ENCODE measurements around the gene OR10AD1.

DNA sequence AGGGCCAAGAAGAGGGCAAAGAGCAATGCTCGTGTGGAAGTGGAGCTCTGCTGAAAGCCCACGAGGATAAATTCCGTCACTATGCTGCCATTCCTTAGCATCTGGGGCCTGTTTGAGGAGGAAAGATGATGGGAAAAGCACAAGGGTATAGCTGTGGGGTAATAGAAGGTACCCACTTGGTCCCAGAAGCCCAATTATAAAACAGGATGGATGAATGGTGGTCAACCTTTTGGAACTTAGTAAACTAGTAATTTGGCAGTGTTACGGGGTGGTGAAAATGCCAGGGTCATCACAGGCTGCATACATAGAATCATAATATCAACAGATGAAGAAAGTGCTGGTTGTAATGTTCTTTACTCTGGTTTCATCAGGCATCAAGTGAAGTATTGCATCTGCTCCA lies at the start of gene OR10AD1:
- TF ChIP-seq, protein P1, sequence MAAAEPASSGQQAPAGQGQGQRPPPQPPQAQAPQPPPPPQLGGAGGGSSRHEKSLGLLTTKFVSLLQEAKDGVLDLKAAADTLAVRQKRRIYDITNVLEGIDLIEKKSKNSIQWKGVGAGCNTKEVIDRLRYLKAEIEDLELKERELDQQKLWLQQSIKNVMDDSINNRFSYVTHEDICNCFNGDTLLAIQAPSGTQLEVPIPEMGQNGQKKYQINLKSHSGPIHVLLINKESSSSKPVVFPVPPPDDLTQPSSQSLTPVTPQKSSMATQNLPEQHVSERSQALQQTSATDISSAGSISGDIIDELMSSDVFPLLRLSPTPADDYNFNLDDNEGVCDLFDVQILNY (CRISPR knock-in tag; IDR thresholded peaks at IDR 0.05), result no peak
- TF ChIP-seq, protein P2, sequence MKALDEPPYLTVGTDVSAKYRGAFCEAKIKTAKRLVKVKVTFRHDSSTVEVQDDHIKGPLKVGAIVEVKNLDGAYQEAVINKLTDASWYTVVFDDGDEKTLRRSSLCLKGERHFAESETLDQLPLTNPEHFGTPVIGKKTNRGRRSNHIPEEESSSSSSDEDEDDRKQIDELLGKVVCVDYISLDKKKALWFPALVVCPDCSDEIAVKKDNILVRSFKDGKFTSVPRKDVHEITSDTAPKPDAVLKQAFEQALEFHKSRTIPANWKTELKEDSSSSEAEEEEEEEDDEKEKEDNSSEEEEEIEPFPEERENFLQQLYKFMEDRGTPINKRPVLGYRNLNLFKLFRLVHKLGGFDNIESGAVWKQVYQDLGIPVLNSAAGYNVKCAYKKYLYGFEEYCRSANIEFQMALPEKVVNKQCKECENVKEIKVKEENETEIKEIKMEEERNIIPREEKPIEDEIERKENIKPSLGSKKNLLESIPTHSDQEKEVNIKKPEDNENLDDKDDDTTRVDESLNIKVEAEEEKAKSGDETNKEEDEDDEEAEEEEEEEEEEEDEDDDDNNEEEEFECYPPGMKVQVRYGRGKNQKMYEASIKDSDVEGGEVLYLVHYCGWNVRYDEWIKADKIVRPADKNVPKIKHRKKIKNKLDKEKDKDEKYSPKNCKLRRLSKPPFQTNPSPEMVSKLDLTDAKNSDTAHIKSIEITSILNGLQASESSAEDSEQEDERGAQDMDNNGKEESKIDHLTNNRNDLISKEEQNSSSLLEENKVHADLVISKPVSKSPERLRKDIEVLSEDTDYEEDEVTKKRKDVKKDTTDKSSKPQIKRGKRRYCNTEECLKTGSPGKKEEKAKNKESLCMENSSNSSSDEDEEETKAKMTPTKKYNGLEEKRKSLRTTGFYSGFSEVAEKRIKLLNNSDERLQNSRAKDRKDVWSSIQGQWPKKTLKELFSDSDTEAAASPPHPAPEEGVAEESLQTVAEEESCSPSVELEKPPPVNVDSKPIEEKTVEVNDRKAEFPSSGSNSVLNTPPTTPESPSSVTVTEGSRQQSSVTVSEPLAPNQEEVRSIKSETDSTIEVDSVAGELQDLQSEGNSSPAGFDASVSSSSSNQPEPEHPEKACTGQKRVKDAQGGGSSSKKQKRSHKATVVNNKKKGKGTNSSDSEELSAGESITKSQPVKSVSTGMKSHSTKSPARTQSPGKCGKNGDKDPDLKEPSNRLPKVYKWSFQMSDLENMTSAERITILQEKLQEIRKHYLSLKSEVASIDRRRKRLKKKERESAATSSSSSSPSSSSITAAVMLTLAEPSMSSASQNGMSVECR (CRISPR knock-in tag; IDR thresholded peaks at IDR 0.05; ENCODE audit: borderline replicate concordance), result no peak
- TF ChIP-seq, protein P3, sequence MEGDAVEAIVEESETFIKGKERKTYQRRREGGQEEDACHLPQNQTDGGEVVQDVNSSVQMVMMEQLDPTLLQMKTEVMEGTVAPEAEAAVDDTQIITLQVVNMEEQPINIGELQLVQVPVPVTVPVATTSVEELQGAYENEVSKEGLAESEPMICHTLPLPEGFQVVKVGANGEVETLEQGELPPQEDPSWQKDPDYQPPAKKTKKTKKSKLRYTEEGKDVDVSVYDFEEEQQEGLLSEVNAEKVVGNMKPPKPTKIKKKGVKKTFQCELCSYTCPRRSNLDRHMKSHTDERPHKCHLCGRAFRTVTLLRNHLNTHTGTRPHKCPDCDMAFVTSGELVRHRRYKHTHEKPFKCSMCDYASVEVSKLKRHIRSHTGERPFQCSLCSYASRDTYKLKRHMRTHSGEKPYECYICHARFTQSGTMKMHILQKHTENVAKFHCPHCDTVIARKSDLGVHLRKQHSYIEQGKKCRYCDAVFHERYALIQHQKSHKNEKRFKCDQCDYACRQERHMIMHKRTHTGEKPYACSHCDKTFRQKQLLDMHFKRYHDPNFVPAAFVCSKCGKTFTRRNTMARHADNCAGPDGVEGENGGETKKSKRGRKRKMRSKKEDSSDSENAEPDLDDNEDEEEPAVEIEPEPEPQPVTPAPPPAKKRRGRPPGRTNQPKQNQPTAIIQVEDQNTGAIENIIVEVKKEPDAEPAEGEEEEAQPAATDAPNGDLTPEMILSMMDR (IDR thresholded peaks at IDR 0.05), result no peak
- no peak for TF ChIP-seq ETV6 (CRISPR knock-in tag; IDR thresholded peaks at IDR 0.05)
- TF ChIP-seq, protein P4, sequence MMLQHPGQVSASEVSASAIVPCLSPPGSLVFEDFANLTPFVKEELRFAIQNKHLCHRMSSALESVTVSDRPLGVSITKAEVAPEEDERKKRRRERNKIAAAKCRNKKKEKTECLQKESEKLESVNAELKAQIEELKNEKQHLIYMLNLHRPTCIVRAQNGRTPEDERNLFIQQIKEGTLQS (CRISPR knock-in tag; conservative IDR thresholded peaks at IDR 0.05), result no peak
- TF ChIP-seq TEAD4 (CRISPR knock-in tag; IDR thresholded peaks at IDR 0.05), result no peak
- no peak for TF ChIP-seq JUN (CRISPR knock-in tag; IDR thresholded peaks at IDR 0.05)
- TF ChIP-seq, protein P5, sequence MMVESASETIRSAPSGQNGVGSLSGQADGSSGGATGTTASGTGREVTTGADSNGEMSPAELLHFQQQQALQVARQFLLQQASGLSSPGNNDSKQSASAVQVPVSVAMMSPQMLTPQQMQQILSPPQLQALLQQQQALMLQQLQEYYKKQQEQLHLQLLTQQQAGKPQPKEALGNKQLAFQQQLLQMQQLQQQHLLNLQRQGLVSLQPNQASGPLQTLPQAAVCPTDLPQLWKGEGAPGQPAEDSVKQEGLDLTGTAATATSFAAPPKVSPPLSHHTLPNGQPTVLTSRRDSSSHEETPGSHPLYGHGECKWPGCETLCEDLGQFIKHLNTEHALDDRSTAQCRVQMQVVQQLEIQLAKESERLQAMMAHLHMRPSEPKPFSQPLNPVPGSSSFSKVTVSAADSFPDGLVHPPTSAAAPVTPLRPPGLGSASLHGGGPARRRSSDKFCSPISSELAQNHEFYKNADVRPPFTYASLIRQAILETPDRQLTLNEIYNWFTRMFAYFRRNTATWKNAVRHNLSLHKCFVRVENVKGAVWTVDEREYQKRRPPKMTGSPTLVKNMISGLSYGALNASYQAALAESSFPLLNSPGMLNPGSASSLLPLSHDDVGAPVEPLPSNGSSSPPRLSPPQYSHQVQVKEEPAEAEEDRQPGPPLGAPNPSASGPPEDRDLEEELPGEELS (CRISPR knock-in tag; IDR thresholded peaks at IDR 0.05), result no peak
- TF ChIP-seq, protein P6, sequence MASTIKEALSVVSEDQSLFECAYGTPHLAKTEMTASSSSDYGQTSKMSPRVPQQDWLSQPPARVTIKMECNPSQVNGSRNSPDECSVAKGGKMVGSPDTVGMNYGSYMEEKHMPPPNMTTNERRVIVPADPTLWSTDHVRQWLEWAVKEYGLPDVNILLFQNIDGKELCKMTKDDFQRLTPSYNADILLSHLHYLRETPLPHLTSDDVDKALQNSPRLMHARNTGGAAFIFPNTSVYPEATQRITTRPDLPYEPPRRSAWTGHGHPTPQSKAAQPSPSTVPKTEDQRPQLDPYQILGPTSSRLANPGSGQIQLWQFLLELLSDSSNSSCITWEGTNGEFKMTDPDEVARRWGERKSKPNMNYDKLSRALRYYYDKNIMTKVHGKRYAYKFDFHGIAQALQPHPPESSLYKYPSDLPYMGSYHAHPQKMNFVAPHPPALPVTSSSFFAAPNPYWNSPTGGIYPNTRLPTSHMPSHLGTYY (CRISPR knock-in tag; IDR thresholded peaks at IDR 0.05), result no peak
- TF ChIP-seq, protein P7, sequence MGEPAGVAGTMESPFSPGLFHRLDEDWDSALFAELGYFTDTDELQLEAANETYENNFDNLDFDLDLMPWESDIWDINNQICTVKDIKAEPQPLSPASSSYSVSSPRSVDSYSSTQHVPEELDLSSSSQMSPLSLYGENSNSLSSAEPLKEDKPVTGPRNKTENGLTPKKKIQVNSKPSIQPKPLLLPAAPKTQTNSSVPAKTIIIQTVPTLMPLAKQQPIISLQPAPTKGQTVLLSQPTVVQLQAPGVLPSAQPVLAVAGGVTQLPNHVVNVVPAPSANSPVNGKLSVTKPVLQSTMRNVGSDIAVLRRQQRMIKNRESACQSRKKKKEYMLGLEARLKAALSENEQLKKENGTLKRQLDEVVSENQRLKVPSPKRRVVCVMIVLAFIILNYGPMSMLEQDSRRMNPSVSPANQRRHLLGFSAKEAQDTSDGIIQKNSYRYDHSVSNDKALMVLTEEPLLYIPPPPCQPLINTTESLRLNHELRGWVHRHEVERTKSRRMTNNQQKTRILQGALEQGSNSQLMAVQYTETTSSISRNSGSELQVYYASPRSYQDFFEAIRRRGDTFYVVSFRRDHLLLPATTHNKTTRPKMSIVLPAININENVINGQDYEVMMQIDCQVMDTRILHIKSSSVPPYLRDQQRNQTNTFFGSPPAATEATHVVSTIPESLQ (CRISPR knock-in tag; IDR thresholded peaks at IDR 0.05), result no peak

Data from WTC11 (cell line).